GM12878 (cell line): ENCODE measurements around the gene TEX44. TPM values are rescaled to one million over a fixed set of nuclear protein-coding genes. Genes with fewer than 3 reads are reported as not detected.
A peak's percentile ranks its signal among the peaks of the same experiment; 100 is the strongest.

Experiments used
- ATAC-seq: fragments of 200-7000 bp; cut with Tn5 transposase; 3 replicates; pipeline ENCODE4 v1.9.1; 2020; ENCODE audit warnings: mild to moderate bottlenecking, moderate library complexity
- BruUV-seq: library from RNA; stranded (reverse); fragments of 400-500 nt; replicated peaks from 2 replicates; lab custom pipeline; 2021; lab: Mats Ljungman, UMichigan
- CTCF ChIA-PET: fragments of 300-600 bp; sonication (Branson Sonifier 250); formaldehyde crosslinking; extraction: SDS; loops from one replicate; lab custom pipeline; 2021; ENCODE audit warnings: inconsistent platforms; lab: Yijun Ruan, JAX
- POLR2A ChIA-PET: fragments of 350-600 bp; formaldehyde crosslinking; extraction: SDS; loops from one replicate; lab custom pipeline; 2021; ENCODE audit warnings: inconsistent platforms; lab: Charles Lee
- RAD21 ChIA-PET: fragments of 300-600 bp; sonication (Branson Sonifier 250); formaldehyde crosslinking; loops from one replicate; lab custom pipeline; 2023; ENCODE audit warnings: antibody characterized with exemption; ENCODE audit not compliant: unreplicated experiment; lab: Charles Lee
- SMC1A ChIA-PET: fragments of 300-600 bp; sonication (Branson Sonifier 250); formaldehyde crosslinking; loops from one replicate; lab custom pipeline; 2023; ENCODE audit not compliant: unreplicated experiment, uncharacterized antibody; lab: Charles Lee
- DNase-seq: peaks from one replicate; pipeline ENCODE4 v3.0.0-alpha.2; 2011; ENCODE audit warnings: low read depth, low spot score
- FAIRE-seq: peaks from 3 replicates; lab custom pipeline; 2011; peaks lifted over from hg19 to GRCh38; lab: Jason Lieb, UNC
- H2AFZ ChIP-seq: 2 replicates; pipeline ENCODE4 v1.6.0; 2011; ENCODE audit warnings: low read depth, low read length, control low read depth; ENCODE audit not compliant: control insufficient read depth
- H3K27ac ChIP-seq: 2 replicates; pipeline ENCODE4 v1.5.1; 2011; ENCODE audit warnings: control low read depth; ENCODE audit not compliant: control insufficient read depth, insufficient read depth
- H3K27me3 ChIP-seq, 2 experiments: replicated peaks in 1 of 2; 2 replicates each; pipeline versions ENCODE4 v1.6.0 to v1.6.1; 2011; ENCODE audit warnings: low read length in 1 of 2; ENCODE audit not compliant: control insufficient read depth in 2 of 2, insufficient read depth in 2 of 2
- H3K36me3 ChIP-seq, 2 experiments: 2 replicates each; pipeline ENCODE4 v1.5.1; 2011; ENCODE audit warnings: low read length in 1 of 2; ENCODE audit not compliant: control insufficient read depth in 2 of 2, insufficient read depth in 2 of 2
- H3K4me1 ChIP-seq: 2 replicates; pipeline ENCODE4 v1.6.1; 2011; ENCODE audit warnings: mild to moderate bottlenecking, low read length, moderate library complexity, mixed read lengths; ENCODE audit not compliant: control insufficient read depth, insufficient read depth
- H3K4me2 ChIP-seq: 2 replicates; pipeline ENCODE4 v1.6.0; 2011; ENCODE audit warnings: control low read depth; ENCODE audit not compliant: control insufficient read depth, insufficient read depth
- H3K4me3 ChIP-seq: fragments of 200-600 bp; sonication (generic); 2 replicates; pipeline ENCODE4 v1.5.1; 2016
- H3K79me2 ChIP-seq: 2 replicates; pipeline ENCODE4 v1.6.0; 2011; ENCODE audit warnings: low read length; ENCODE audit not compliant: control insufficient read depth, insufficient read depth
- H3K9ac ChIP-seq: 2 replicates; pipeline ENCODE4 v1.8.0; 2011; ENCODE audit warnings: low read length, control low read depth, mixed read lengths; ENCODE audit not compliant: control insufficient read depth, insufficient read depth
- H3K9me3 ChIP-seq: replicated peaks from 3 replicates; pipeline ENCODE4 v1.5.1; 2011; ENCODE audit warnings: mild to moderate bottlenecking, low read length; ENCODE audit not compliant: control insufficient read depth, insufficient read depth
- H4K20me1 ChIP-seq: 2 replicates; pipeline ENCODE4 v1.6.0; 2011; ENCODE audit not compliant: control insufficient read depth, insufficient read depth
- CHD1 ChIP-seq: IDR thresholded peaks from 2 replicates; pipeline ENCODE4 v1.6.1; 2012; ENCODE audit warnings: low read depth, low read length, improper control_type of control experiment
- CHD4 ChIP-seq: fragments of 200-600 bp; sonication (generic); IDR thresholded peaks from 2 replicates; pipeline ENCODE4 v1.6.1; 2016; ENCODE audit warnings: mild to moderate bottlenecking
- CREM ChIP-seq: IDR thresholded peaks from 2 replicates; pipeline ENCODE4 v1.6.1; 2014; ENCODE audit warnings: antibody characterized with exemption, low read depth
- CTCF ChIP-seq, 3 experiments: IDR thresholded peaks in 2 of 3; conservative IDR thresholded peaks in 1 of 3; 2 replicates each; pipeline ENCODE4 v1.5.1; 2011; ENCODE audit warnings: low read depth in 3 of 3, low read length in 3 of 3, mild to moderate bottlenecking in 3 of 3, control low read depth in 2 of 3, moderate library complexity in 2 of 3, inconsistent platforms in 1 of 3, mixed read lengths in 1 of 3; ENCODE audit not compliant: control insufficient read depth in 2 of 3, insufficient read depth in 1 of 3; ENCODE audit errors: extremely low read depth in 1 of 3
- ESRRA ChIP-seq: IDR thresholded peaks from 2 replicates; pipeline ENCODE4 v1.6.1; 2012; ENCODE audit warnings: mild to moderate bottlenecking, low read length, improper control_type of control experiment
- JUNB ChIP-seq: IDR thresholded peaks from 2 replicates; pipeline ENCODE4 v1.6.1; 2016; ENCODE audit warnings: antibody characterized with exemption, mild to moderate bottlenecking
- MTA3 ChIP-seq: IDR thresholded peaks from 2 replicates; pipeline ENCODE4 v1.6.1; 2012; ENCODE audit warnings: low read length, inconsistent platforms, borderline replicate concordance
- NFXL1 ChIP-seq: fragments of 450-650 bp; IDR thresholded peaks from 2 replicates; pipeline ENCODE4 v1.6.1; 2017; ENCODE audit warnings: antibody characterized with exemption, mild to moderate bottlenecking, borderline replicate concordance
- NR2F1 ChIP-seq: fragments of 450-650 bp; conservative IDR thresholded peaks from 2 replicates; pipeline ENCODE4 v1.6.1; 2017; ENCODE audit warnings: mild to moderate bottlenecking
- RCOR1 ChIP-seq: conservative IDR thresholded peaks from 2 replicates; pipeline ENCODE4 v1.6.1; 2012; ENCODE audit warnings: low read depth, low read length, improper control_type of control experiment
- RFX5 ChIP-seq: IDR thresholded peaks from 2 replicates; pipeline ENCODE4 v1.6.1; 2011; ENCODE audit warnings: low read depth, low read length, improper control_type of control experiment
- SPI1 ChIP-seq: IDR thresholded peaks from 2 replicates; pipeline ENCODE4 v1.6.1; 2011; ENCODE audit warnings: low read depth, mild to moderate bottlenecking, low read length, moderate library complexity, borderline replicate concordance; ENCODE audit not compliant: insufficient read depth
- SRF ChIP-seq, 2 experiments: IDR thresholded peaks; 2 replicates each; pipeline ENCODE4 v1.6.1; 2011; ENCODE audit warnings: low read depth in 2 of 2, low read length in 2 of 2, mild to moderate bottlenecking in 1 of 2, moderate library complexity in 1 of 2
- STAT1 ChIP-seq: fragments of 450-650 bp; conservative IDR thresholded peaks from 2 replicates; pipeline ENCODE4 v1.6.1; 2014; ENCODE audit warnings: antibody characterized with exemption, mild to moderate bottlenecking
- ZNF592 ChIP-seq: fragments of 450-650 bp; IDR thresholded peaks from 2 replicates; pipeline ENCODE4 v1.6.1; 2017; ENCODE audit warnings: mild to moderate bottlenecking, moderate library complexity
- WGBS: methylation state at CpG from one replicate; pipeline ENCODE4 v1.1.6; 2016; ENCODE audit warnings: low lambda C conversion rate; ENCODE audit not compliant: insufficient replicate concordance, insufficient coverage; ENCODE audit errors: missing lambda C conversion rate; 5-methylcytosine and 5-hydroxymethylcytosine counted together
- in situ Hi-C: fragments of 300-500 bp; cut with MboI; formaldehyde crosslinking; loops from 9 replicates; pipeline ENCODE4 v1.14.3; 2018; ENCODE audit warnings: mixed read lengths
- intact Hi-C: fragments of 100-400 bp; cut with micrococcal nuclease; formaldehyde crosslinking; loops from one replicate; pipeline ENCODE4 v1.14.2; 2022; ENCODE audit not compliant: unreplicated experiment
- polyA plus RNA-seq, 11 experiments: library from polyadenylated mRNA; depleted of rRNA in 4 of 11; unstranded in 6 of 11; stranded (reverse) in 5 of 11; fragments of >200 nt; fragmentation: Nextera tagmentation in 4 of 11; fragmentation: Illumina TruSeq in 1 of 11; extraction: Ambion mirVana in 4 of 11; extraction: Trizol in 1 of 11; gene quantifications; 1 replicate in 1 of 11; 2 replicates in 10 of 11; pipeline versions ENCODE4 v1.2.1 to v1.2.3, GENCODE V29; 2011 to 2016; ENCODE audit warnings: inconsistent platforms in 2 of 11, missing spikeins in 2 of 11, low read depth in 1 of 11
- total RNA-seq, 4 experiments: library from RNA; depleted of rRNA in 3 of 4; stranded (reverse); fragments of >200 nt in 3 of 4; fragmentation: Illumina TruSeq in 1 of 4; extraction: Trizol in 1 of 4; gene quantifications; 2 replicates each; pipeline versions ENCODE4 v1.2.1 to v1.2.3, GENCODE V29; 2013 to 2021
- TF ChIP-seq, protein P1 (sequence below): IDR thresholded peaks from 2 replicates; pipeline ENCODE4 v1.6.1; 2012; ENCODE audit warnings: low read depth, low read length, improper control_type of control experiment

The TEX44 gene
- total and polyA plus RNA-seq, 10 of the 15 experiments (the other 5 are each of a cell fraction or from before 2014, with no cell fraction given) = not detected

- 2% methylated on average over 9 of the region's 9 CpGs for WGBS
- H3K9me3 ChIP-seq = no peaks in the 10 kb centered on the region
- intact Hi-C loops (loop anchor here (1.0 to 2.0 kb wide), 3 partner anchors 49 to 102 kb away; partner anchors contain the start of gene PTMA), in situ Hi-C loops (loop anchor here (5.0 kb wide), 1 partner anchor 59 kb away; no protein-coding TSS in a partner anchor)
- ChIA-PET SMC1A (interaction anchor here (0.9 to 10.8 kb wide), 18 partner anchors 12 to 166 kb away, joined by 3 to 255 read pairs (median 4); partner anchors contain the start of gene PTMA), RAD21 (interaction anchor here (1.0 to 8.9 kb wide), 21 partner anchors 9 to 172 kb away, joined by 3 to 353 read pairs (median 9); partner anchors contain the start of genes COPS7B, NCL and PTMA), POLR2A (interaction anchor here (0.9 to 8.0 kb wide), 15 partner anchors 8 to 172 kb away, joined by 3 to 247 read pairs (median 4); partner anchors contain the start of gene PTMA), CTCF (interaction anchor here (0.6 to 12.7 kb wide), 25 partner anchors 8 to 173 kb away, joined by 3 to 494 read pairs (median 6); partner anchors contain the start of genes COPS7B and PTMA)
- no peak overlapping the region; the same call in 1 of the 2 replicates for H2AFZ ChIP-seq
- H3K27ac ChIP-seq = peak overlapping the region; percentile 99
- FAIRE-seq (peak; percentile 18), DNase-seq (no peak), ATAC-seq (no peak; the same call in 2 of the 3 replicates)
- H3K79me2 ChIP-seq = peaks cover 7% of the 10 kb centered on the region
- TF ChIP-seq CREM (no peak), CHD4 (no peak), STAT1 (no peak), ESRRA (no peak), NFXL1 (no peak), SPI1 (peak; percentile 41; the same call in 1 of the 2 replicates), JUNB (peak; percentile 34; the same call in 1 of the 2 replicates), CHD1 (0 out of 2 replicates have a peak, but pooled peaks have one; percentile 9), SRF (IDR thresholded peaks at IDR 0.05; ENCODE audit: low read depth in 2 of 2, low read length in 2 of 2) (peak; percentile 71 to 90; a peak in 3 of 4 replicates), RFX5 (no peak), RCOR1 (no peak), NR2F1 (no peak), CTCF (IDR thresholded peaks at IDR 0.05 in 2 of 3, conservative IDR thresholded peaks at IDR 0.05 in 1 of 3; ENCODE audit: control insufficient read depth in 2 of 3, extremely low read depth in 1 of 3, insufficient read depth in 1 of 3, low read depth in 3 of 3, low read length in 3 of 3) (no peak), ZNF592 (no peak), MTA3 (peak; percentile 51; the same call in 1 of the 2 replicates)
- TF ChIP-seq, protein P1, sequence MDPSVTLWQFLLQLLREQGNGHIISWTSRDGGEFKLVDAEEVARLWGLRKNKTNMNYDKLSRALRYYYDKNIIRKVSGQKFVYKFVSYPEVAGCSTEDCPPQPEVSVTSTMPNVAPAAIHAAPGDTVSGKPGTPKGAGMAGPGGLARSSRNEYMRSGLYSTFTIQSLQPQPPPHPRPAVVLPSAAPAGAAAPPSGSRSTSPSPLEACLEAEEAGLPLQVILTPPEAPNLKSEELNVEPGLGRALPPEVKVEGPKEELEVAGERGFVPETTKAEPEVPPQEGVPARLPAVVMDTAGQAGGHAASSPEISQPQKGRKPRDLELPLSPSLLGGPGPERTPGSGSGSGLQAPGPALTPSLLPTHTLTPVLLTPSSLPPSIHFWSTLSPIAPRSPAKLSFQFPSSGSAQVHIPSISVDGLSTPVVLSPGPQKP = peak; percentile 57; the same call in 1 of the 2 replicates
- TSS peak; percentile 96 for BruUV-seq
- peak overlapping the region; percentile 78; the same call in 1 of the 2 replicates for H3K4me3 ChIP-seq
- H3K4me2 ChIP-seq = peak overlapping the region; percentile 67
- no peaks in the 10 kb centered on the region for H4K20me1 ChIP-seq
- no peaks in the 10 kb centered on the region for H3K36me3 ChIP-seq
- H3K4me1 ChIP-seq = peaks cover 29% of the 10 kb centered on the region
- H3K27me3 ChIP-seq = no peaks in the 10 kb centered on the region
- peak overlapping the region; percentile 87 for H3K9ac ChIP-seq
Measured at GRCh38 chr2:231613331-231613662, 20.6 kb downstream of the TEX44 start.
